Neural cell (in vitro differentiated cells): ENCODE measurements around the gene TSPAN14.

Experiments used
- EP300 ChIP-seq: fragments of 450-650 bp; conservative IDR thresholded peaks from 2 replicates; pipeline ENCODE4 v1.6.1; 2014; ENCODE audit warnings: antibody characterized with exemption, mild to moderate bottlenecking, moderate library complexity; ENCODE audit not compliant: poor library complexity, severe bottlenecking
- POLR2AphosphoS5 ChIP-seq: IDR thresholded peaks from 2 replicates; pipeline ENCODE4 v1.6.1; 2012
- TF ChIP-seq, protein P1 (sequence below): fragments of 450-650 bp; IDR thresholded peaks from 2 replicates; pipeline ENCODE4 v1.5.1; 2014; ENCODE audit warnings: antibody characterized with exemption, mild to moderate bottlenecking, moderate library complexity; ENCODE audit not compliant: poor library complexity, severe bottlenecking

DNA sequence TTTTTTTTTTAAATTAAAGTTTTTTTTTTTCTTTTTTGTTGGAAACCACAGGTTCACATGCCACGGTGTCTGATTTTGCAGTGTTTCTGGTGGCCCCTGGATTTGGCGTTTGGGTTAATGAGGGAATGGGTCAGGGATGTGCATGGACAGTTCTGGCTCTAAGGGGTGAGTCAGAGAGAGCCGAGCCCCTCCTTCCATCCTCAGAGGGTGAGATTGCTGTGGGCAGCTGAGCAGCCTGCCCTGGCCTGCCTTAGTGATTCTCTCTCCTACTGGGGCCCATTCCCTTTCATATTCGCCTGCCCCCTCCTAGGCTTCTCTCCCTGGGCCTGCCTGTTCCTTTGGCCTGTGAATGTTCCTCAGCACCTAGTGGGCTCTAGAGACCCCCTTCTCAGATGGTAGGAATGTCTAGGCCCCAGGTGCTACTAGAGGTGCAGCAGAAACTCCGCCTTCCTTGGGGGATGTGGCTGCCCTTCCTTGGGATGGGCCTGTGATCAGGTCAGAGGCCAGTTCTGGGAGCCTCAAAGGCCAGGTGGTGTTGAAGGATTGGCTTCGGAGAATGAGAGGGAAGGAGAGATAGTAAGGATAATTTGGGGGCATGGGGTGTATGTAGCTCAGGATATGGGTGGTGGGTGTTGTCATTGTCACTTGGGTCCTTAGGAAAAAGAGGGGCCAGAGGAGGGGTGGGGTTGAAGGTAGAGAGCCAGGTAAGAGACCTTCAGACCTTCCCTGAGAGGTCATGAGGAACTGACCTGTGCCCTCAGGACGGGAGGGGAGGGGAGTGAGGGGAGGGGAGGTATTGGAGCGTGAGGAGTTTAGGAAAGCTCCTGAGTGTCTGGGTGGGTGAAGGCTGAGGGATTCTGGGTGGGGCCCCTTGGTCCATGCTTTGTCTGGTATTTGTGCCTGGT lies 19.8 kb downstream of the TSPAN14 start:
- TF ChIP-seq EP300 = no peak
- TF ChIP-seq, protein P1, sequence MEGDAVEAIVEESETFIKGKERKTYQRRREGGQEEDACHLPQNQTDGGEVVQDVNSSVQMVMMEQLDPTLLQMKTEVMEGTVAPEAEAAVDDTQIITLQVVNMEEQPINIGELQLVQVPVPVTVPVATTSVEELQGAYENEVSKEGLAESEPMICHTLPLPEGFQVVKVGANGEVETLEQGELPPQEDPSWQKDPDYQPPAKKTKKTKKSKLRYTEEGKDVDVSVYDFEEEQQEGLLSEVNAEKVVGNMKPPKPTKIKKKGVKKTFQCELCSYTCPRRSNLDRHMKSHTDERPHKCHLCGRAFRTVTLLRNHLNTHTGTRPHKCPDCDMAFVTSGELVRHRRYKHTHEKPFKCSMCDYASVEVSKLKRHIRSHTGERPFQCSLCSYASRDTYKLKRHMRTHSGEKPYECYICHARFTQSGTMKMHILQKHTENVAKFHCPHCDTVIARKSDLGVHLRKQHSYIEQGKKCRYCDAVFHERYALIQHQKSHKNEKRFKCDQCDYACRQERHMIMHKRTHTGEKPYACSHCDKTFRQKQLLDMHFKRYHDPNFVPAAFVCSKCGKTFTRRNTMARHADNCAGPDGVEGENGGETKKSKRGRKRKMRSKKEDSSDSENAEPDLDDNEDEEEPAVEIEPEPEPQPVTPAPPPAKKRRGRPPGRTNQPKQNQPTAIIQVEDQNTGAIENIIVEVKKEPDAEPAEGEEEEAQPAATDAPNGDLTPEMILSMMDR = no peak
- no peak for TF ChIP-seq POLR2AphosphoS5
